Mesothelial cell of epicardium (in vitro differentiated cells): ENCODE data around the gene PWP1. TPM values are rescaled to one million over a fixed set of nuclear protein-coding genes. Genes with fewer than 3 reads are reported as not detected.
"Not testable (repeated sequence)": the region's sequence is repeated elsewhere in the genome, so short reads cannot be mapped to it uniquely, and the experiment has no call there.

Experiments
- DNase-seq, 2 experiments: peaks; one replicate each; pipeline ENCODE4 v3.0.0; 2021; ENCODE audit warnings: low spot score in 2 of 2; ENCODE audit not compliant: unreplicated experiment in 2 of 2
- H3K27ac Mint-ChIP-seq: 2 replicates; pipeline ENCODE4 v1.8.0; 2021; ENCODE audit warnings: mixed read lengths
- H3K27me3 Mint-ChIP-seq: 2 replicates; pipeline ENCODE4 v1.8.0; 2021; ENCODE audit warnings: low read depth, mixed read lengths
- H3K36me3 Mint-ChIP-seq: 2 replicates; pipeline ENCODE4 v1.8.0; 2021; ENCODE audit warnings: mixed read lengths
- H3K4me1 Mint-ChIP-seq: 2 replicates; pipeline ENCODE4 v1.8.0; 2021; ENCODE audit warnings: mixed read lengths
- H3K4me3 Mint-ChIP-seq: 2 replicates; pipeline ENCODE4 v1.8.0; 2021; ENCODE audit warnings: mild to moderate bottlenecking, moderate library complexity, mixed read lengths
- H3K9me3 Mint-ChIP-seq: 2 replicates; pipeline ENCODE4 v1.8.0; 2021; ENCODE audit warnings: mixed read lengths
- CTCF ChIP-seq: fragments of 200-600 bp; sonication (generic); IDR thresholded peaks from one replicate; pipeline ENCODE4 v1.5.0; 2021; ENCODE audit warnings: antibody characterized with exemption; ENCODE audit not compliant: unreplicated experiment
- total RNA-seq: library from RNA; stranded (reverse); gene quantifications from 3 replicates; pipeline ENCODE4 v1.2.1, GENCODE V29; 2021

The PWP1 gene
- total RNA-seq, 1 donor from 2014 or later = 29.8 TPM

GRCh38 chr12:107681455-107681835, 4.2 kb upstream of the PWP1 start:
- Mint-ChIP-seq H3K27ac (no peak overlapping the region), H3K9me3 (no peaks in the 10 kb centered on the region), H3K4me3 (no peak overlapping the region), H3K36me3 (no peaks in the 10 kb centered on the region), H3K4me1 (peaks cover 15% of the 10 kb centered on the region), H3K27me3 (peaks cover 37% of the 10 kb centered on the region)
- DNase-seq = no peak
- no peak for TF ChIP-seq CTCF

GRCh38 chr12:107681836-107682820, 3.5 kb upstream of the PWP1 start:
- H3K27me3 Mint-ChIP-seq = peaks cover 31% of the 10 kb centered on the region
- peaks cover 18% of the 10 kb centered on the region for H3K4me1 Mint-ChIP-seq
- H3K9me3 Mint-ChIP-seq = no peaks in the 10 kb centered on the region
- H3K4me3 Mint-ChIP-seq = no peak overlapping the region
- no peak overlapping the region for H3K27ac Mint-ChIP-seq
- no peak for DNase-seq
- no peak for TF ChIP-seq CTCF
- no peaks in the 10 kb centered on the region for H3K36me3 Mint-ChIP-seq

- H3K4me3 Mint-ChIP-seq = peak overlapping the region; percentile 95
- peaks cover 10% of the 10 kb centered on the region for H3K36me3 Mint-ChIP-seq
- no peaks in the 10 kb centered on the region for H3K9me3 Mint-ChIP-seq
- TF ChIP-seq CTCF = no peak
- no peak for DNase-seq
- peaks cover 12% of the 10 kb centered on the region for H3K27me3 Mint-ChIP-seq
- peaks cover 19% of the 10 kb centered on the region for H3K4me1 Mint-ChIP-seq
- peak overlapping the region; percentile 97 for H3K27ac Mint-ChIP-seq
Measured at GRCh38 chr12:107684029-107684795, 1.4 kb upstream of the PWP1 start.

GRCh38 chr12:107684990-107685359, 624 bp upstream of the PWP1 start:
- H3K27ac Mint-ChIP-seq = peak overlapping the region; percentile 97
- DNase-seq = no peak

GRCh38 chr12:107695772-107696171, 10.2 kb downstream of the PWP1 start:
- H3K27ac Mint-ChIP-seq = not testable (repeated sequence)
- H3K36me3 Mint-ChIP-seq = peaks cover 58% of the 10 kb centered on the region

More at GRCh38 chr12:107684990-107685359, 624 bp upstream of the PWP1 start:
- Mint-ChIP-seq H3K27me3 (peaks cover 5% of the 10 kb centered on the region), H3K4me3 (peak overlapping the region; percentile 95), H3K36me3 (peaks cover 15% of the 10 kb centered on the region), H3K9me3 (no peaks in the 10 kb centered on the region), H3K4me1 (peaks cover 19% of the 10 kb centered on the region)
- TF ChIP-seq CTCF = no peak

GRCh38 chr12:107702106-107702505, 16.5 kb downstream of the PWP1 start:
- no peak for TF ChIP-seq CTCF
- no peak for DNase-seq
- Mint-ChIP-seq H3K36me3 (peaks cover 77% of the 10 kb centered on the region), H3K9me3 (peaks cover 17% of the 10 kb centered on the region), H3K4me1 (no peaks in the 10 kb centered on the region), H3K27ac (no peak overlapping the region), H3K4me3 (no peak overlapping the region), H3K27me3 (no peaks in the 10 kb centered on the region)

More at GRCh38 chr12:107695772-107696171, 10.2 kb downstream of the PWP1 start:
- not testable (repeated sequence) for H3K27me3 Mint-ChIP-seq, DNase-seq, H3K4me3 Mint-ChIP-seq, H3K4me1 Mint-ChIP-seq
- peaks cover 11% of the 10 kb centered on the region for H3K9me3 Mint-ChIP-seq
